ENCODE measurements around the gene RPTOR. TPM values are rescaled to one million over a fixed set of nuclear protein-coding genes. Genes with fewer than 3 reads are reported as not detected.
"Not testable (repeated sequence)": the region's sequence is repeated elsewhere in the genome, so short reads cannot be mapped to it uniquely, and the experiment has no call there.

Gene RPTOR
- total RNA-seq, 2 experiments from 2014 or later = 53.1 to 54.0 TPM

DNA sequence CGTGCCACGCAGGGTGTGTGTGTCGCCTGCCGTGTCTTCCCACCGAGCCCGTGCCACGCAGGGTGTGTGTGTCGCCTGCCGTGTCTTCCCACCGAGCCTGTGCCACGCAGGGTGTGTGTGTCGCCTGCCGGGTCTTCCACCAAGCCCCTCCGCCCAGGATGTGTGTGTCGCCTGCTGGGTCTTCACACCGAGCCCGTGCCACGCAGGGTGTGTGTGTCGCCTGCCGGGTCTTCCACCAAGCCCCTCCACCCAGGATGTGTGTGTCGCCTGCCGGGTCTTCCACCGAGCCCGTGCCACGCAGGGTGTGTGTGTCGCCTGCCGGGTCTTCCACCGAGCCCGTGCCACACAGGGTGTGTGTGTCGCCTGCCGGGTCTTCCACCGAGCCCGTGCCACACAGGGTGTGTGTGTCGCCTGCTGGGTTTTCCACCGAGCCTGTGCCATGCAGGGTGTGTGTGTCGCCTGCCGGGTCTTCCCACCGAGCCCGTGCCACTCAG is 331.9 kb downstream of the RPTOR start:
- ChIA-PET POLR2A (interaction anchor here (0.8 to 2.4 kb wide), 7 partner anchors 9 to 92 kb away, joined by 3 to 10 read pairs (median 6); no protein-coding TSS in a partner anchor), CTCF (interaction anchor here (0.6 to 1.5 kb wide), 2 partner anchors 11 to 15 kb away, joined by 3 to 6 read pairs; no protein-coding TSS in a partner anchor)
- DNase-seq; ATAC-seq; H3K27me3 Mint-ChIP-seq (ENCODE audit: low read depth); H3K9me3 Mint-ChIP-seq (ENCODE audit: insufficient read depth): not testable (repeated sequence)
- Mint-ChIP-seq H3K4me3 (peak overlapping the region; percentile 64), H3K36me3 (ENCODE audit: low read depth) (peaks cover 50% of the 10 kb centered on the region), H3K27ac (peak overlapping the region; percentile 98), H3K4me1 (ENCODE audit: low read depth) (peaks cover 74% of the 10 kb centered on the region)

DNA sequence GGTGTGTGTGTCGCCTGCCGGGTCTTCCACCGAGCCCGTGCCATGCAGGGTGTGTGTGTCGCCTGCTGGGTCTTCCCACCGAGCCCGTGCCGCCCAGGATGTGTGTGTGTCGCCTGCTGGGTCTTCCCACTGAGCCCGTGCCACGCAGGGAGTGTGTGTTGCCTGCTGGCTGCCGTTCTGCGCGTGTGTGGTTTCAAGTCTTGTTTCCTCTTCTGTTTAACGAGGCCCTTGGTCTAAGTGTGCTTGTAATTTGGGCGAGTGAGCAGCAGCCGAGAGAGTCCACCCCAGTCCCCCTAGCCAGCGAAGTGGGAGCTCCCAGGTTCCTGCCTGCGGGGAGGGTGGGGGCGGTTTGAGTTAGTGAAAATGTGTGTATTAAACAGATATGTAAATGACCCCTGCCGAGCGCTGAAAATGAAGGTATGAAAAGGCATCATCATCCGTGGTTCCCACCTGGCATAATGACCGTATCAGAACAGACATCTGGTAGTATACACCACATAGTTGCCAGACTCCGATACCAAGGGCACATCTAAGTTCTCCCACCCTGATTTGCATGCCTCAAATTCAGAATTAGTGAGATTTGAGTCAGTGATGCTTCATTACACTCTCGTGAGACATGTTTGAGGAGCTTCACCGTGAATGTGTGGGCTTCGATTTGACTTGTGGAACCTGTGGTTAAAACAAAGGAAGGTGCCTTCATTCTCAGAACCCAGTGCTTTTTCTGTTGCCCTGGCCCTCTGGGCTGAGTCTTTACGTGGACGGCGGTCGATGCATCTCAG is 332.5 kb downstream of the RPTOR start:
- Mint-ChIP-seq H3K36me3 (ENCODE audit: low read depth) (peaks cover 52% of the 10 kb centered on the region), H3K27me3 (ENCODE audit: low read depth) (no peaks in the 10 kb centered on the region), H3K4me1 (ENCODE audit: low read depth) (peaks cover 72% of the 10 kb centered on the region), H3K27ac (peak overlapping the region; percentile 98), H3K9me3 (ENCODE audit: insufficient read depth) (no peaks in the 10 kb centered on the region), H3K4me3 (peak overlapping the region; percentile 64)
- DNase-seq = peak; percentile 80
- peak; percentile 89 for ATAC-seq
- ChIA-PET CTCF (interaction anchor here (0.6 to 1.5 kb wide), 10 partner anchors 9 to 44 kb away, joined by 3 to 6 read pairs (median 4); no protein-coding TSS in a partner anchor), POLR2A (interaction anchor here (0.8 to 2.4 kb wide), 16 partner anchors 9 to 423 kb away, joined by 3 to 15 read pairs (median 3); partner anchors contain the start of gene NDUFAF8)

DNA sequence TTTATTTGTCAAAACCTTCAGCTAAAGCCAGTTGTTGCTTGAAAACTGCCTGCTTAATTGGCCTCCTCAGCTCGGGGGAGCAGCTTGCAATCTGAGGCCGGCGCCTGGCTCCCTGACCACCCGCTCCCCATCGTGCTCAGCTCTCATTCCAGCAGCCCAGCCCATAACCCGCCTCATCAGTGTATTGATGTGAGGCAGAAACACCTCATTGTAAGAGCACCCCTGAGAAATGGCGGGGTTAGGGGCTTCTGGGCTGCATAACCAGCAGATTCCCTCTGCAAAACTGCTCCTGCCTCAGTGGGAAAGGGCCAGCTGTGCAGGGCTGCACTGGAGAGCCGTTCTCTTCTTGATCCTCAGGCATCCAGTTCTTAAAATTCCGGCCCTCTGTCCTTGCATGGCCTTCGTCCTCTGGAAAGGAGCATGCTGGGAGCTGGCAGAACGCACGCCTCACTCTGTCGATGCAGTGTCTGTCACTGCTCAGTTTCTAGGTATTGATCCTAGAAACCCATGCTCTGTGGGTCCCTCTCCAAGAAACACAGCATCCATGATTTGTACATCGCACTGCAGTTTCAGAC is 333.2 kb downstream of the RPTOR start:
- H3K27ac Mint-ChIP-seq = peak overlapping the region; percentile 98
- ChIA-PET CTCF (interaction anchor here (0.8 to 1.5 kb wide), 9 partner anchors 9 to 45 kb away, joined by 3 to 6 read pairs (median 4); no protein-coding TSS in a partner anchor), POLR2A (interaction anchor here (0.8 to 2.4 kb wide), 15 partner anchors 10 to 423 kb away, joined by 3 to 15 read pairs (median 3); partner anchors contain the start of gene NDUFAF8)
- ATAC-seq (peak; percentile 42), DNase-seq (no peak)
- H3K4me3 Mint-ChIP-seq = peak overlapping the region; percentile 64
- peaks cover 73% of the 10 kb centered on the region for H3K4me1 Mint-ChIP-seq (ENCODE audit: low read depth)
- peaks cover 58% of the 10 kb centered on the region for H3K36me3 Mint-ChIP-seq (ENCODE audit: low read depth)
- H3K27me3 Mint-ChIP-seq (ENCODE audit: low read depth) = no peaks in the 10 kb centered on the region
- H3K9me3 Mint-ChIP-seq (ENCODE audit: insufficient read depth) = no peaks in the 10 kb centered on the region

DNA sequence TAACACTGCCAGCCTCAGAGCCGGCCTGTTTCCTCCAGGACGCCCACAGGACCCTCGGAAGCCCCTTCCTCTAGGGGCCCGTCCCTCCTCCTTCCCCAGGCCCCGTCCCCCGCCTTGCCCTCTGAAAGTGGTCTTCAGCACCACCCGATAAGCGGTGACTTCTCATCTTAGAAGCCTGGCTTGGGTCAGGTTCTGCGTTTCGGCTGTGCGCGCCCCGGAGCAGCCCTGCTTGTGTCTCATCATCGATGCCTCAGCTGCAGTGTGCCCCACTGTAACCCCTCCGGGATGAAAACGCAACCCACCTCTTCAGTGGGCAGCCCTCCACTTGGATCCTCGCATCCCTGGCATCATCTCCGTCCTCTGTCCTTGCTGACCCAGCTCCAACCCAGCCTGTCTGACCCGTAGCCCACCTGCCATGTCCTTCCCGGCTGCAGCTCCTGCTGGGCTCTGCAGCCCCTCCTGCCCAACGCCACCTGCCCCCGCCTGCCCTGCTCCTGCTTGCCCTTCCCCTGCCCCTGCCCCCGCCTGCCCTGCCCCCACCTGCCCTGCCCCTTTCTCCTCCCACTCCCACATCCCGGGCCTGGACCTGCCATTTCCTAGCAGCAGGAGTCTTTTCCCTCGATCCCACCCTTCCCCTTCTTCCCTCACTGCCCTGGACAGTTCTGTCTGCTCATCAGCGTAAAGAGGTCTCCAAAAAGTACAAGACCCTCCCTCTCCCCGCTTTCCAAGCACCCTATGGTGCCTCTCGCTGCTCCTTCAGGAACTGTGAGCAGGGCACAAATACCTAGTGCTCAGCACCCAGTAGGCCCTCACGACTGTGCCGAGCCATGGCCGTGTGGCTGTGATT is 334.5 kb downstream of the RPTOR start:
- Mint-ChIP-seq H3K27ac (peak overlapping the region; percentile 98), H3K4me3 (no peak overlapping the region), H3K9me3 (ENCODE audit: insufficient read depth) (no peaks in the 10 kb centered on the region), H3K27me3 (ENCODE audit: low read depth) (no peaks in the 10 kb centered on the region), H3K4me1 (ENCODE audit: low read depth) (peaks cover 60% of the 10 kb centered on the region), H3K36me3 (ENCODE audit: low read depth) (peaks cover 59% of the 10 kb centered on the region)
- no peak for ATAC-seq
- no peak for DNase-seq
- ChIA-PET POLR2A (interaction anchor here (1.3 to 2.4 kb wide), 2 partner anchors 11 to 31 kb away, joined by 3 to 10 read pairs; no protein-coding TSS in a partner anchor), CTCF (interaction anchor here (1.2 kb wide), 1 partner anchor 12 kb away, joined by 4 read pairs; no protein-coding TSS in a partner anchor)

DNA sequence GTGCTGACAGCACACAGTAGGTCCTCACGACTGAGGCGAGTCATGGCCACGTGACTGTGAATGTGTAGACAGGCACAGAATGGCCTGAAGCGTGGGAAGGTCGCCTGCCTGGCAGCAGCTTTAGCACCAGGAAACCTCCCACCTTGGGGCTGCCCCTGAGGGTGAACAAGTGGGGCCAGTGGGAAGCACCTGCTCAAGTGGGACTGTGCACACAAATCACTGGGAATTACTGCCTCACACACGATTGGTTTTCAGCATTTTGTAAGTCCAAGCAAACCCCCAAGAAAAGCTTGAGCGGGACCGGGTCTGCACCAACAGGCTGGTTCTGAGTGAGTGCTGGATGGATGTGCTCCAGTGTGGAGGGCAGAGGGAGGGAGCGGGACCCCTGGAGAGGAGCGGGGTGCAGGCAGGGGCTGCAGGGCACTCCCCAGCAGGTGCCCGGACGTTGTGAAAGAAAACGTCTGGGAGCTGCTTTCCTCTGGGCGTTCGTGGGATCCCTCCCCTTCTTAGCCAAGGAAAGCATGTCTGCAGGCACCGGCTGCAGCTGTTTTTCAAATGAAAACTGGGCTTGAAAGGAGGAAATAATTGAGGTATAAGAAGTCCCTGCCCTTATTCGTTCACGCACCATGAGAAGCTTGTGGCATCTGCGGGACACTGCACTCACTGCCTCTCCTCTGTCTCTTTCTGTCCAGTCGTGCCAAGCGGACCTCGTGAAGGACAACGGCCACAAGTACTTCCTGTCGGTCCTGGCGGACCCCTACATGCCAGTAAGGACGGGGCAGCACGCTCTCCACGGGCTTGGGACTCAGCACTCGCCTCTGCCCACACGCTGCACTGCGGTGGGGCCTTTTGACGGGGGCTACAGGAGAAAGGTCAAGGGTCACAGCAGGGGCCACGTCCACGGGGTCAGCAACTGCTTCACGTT is 335.3 kb downstream of the RPTOR start:
- Mint-ChIP-seq H3K36me3 (ENCODE audit: low read depth) (peaks cover 59% of the 10 kb centered on the region), H3K4me1 (ENCODE audit: low read depth) (peaks cover 52% of the 10 kb centered on the region), H3K9me3 (ENCODE audit: insufficient read depth) (no peaks in the 10 kb centered on the region), H3K27me3 (ENCODE audit: low read depth) (no peaks in the 10 kb centered on the region), H3K27ac (peak overlapping the region; percentile 85), H3K4me3 (no peak overlapping the region)
- DNase-seq = no peak
- ATAC-seq = no peak
- POLR2A ChIA-PET = interaction anchor here (1.0 kb wide), 1 partner anchor 12 kb away, joined by 3 read pairs; no protein-coding TSS in a partner anchor
- CTCF ChIA-PET = interaction anchor here (0.9 to 1.2 kb wide), 2 partner anchors 8 to 11 kb away, joined by 3 to 4 read pairs; no protein-coding TSS in a partner anchor

DNA sequence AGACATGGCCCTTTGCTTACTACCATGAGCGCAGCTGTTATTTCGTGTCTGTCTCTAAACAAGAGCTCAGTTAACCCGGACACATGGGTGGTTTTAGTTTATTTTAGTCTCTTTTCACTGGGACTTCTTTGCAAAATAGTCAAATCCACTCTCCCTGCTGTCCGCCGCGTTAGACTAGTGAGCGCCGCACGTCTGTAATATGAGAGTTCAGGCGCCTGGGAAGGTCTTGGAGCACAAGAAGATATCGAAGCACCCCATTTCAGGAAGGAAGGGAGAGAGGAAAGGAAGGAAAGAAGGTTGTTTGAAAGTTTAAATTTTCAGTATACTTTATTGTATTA is 336.0 kb downstream of the RPTOR start:
- ATAC-seq (no peak), DNase-seq (no peak)
- H3K36me3 Mint-ChIP-seq (ENCODE audit: low read depth) = peaks cover 58% of the 10 kb centered on the region
- ChIA-PET CTCF (interaction anchor here (0.9 to 1.2 kb wide), 2 partner anchors 9 to 11 kb away, joined by 3 to 4 read pairs; no protein-coding TSS in a partner anchor), POLR2A (interaction anchor here (1.0 kb wide), 1 partner anchor 11 kb away, joined by 3 read pairs; no protein-coding TSS in a partner anchor)
- no peaks in the 10 kb centered on the region for H3K9me3 Mint-ChIP-seq (ENCODE audit: insufficient read depth)
- no peaks in the 10 kb centered on the region for H3K27me3 Mint-ChIP-seq (ENCODE audit: low read depth)
- peak overlapping the region; percentile 37 for H3K27ac Mint-ChIP-seq
- no peak overlapping the region for H3K4me3 Mint-ChIP-seq
- H3K4me1 Mint-ChIP-seq (ENCODE audit: low read depth) = peaks cover 46% of the 10 kb centered on the region

DNA sequence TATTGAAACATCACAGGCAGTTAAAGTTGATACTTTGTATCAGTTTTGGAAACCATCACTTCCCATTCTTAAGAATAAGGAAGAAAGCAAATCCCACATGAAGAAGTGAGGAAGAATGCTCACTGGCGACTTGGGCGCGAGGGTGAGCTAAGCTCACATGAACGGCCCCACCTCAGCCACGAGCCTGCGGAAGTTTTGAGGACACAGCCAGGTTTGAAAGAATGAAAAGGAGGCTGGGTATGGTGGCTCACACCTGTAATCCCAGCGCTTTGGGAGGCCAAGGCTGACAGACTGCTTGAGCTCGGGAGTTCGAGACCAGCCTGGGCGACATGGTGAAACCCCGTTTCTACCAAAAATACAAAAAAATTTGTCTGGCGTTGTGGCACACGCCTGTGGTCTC is 336.7 kb downstream of the RPTOR start:
- DNase-seq (no peak), ATAC-seq (no peak)
- H3K9me3 Mint-ChIP-seq (ENCODE audit: insufficient read depth) = no peaks in the 10 kb centered on the region
- ChIA-PET POLR2A (no interaction called here), CTCF (no interaction called here)
- H3K4me3 Mint-ChIP-seq = no peak overlapping the region
- H3K27me3 Mint-ChIP-seq (ENCODE audit: low read depth) = no peaks in the 10 kb centered on the region
- H3K4me1 Mint-ChIP-seq (ENCODE audit: low read depth) = peaks cover 47% of the 10 kb centered on the region
- H3K36me3 Mint-ChIP-seq (ENCODE audit: low read depth) = peaks cover 65% of the 10 kb centered on the region
- peak overlapping the region; percentile 60 for H3K27ac Mint-ChIP-seq

DNA sequence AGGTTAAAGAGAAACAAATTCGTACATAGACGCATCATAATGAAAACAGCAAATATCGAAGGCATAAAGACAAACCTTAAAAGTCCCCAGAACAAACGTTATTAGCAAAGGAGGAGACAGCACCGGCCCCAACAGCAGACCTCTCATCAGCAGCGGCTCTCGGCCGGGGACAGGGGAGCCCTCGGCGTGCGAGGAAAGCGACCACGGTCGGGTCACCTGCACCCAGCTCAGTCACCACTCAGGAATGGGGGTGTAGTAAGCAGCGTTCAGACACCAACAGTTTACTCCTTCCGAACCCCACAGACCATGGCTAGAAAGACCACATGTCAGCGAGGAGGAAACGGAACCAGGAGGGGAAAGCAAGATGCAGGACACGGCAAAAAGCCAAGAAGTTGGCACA is 337.7 kb downstream of the RPTOR start:
- DNase-seq = no peak
- H3K9me3 Mint-ChIP-seq (ENCODE audit: insufficient read depth) = no peaks in the 10 kb centered on the region
- no peak overlapping the region for H3K4me3 Mint-ChIP-seq
- CTCF ChIA-PET = no interaction called here
- H3K27me3 Mint-ChIP-seq (ENCODE audit: low read depth) = no peaks in the 10 kb centered on the region
- peaks cover 65% of the 10 kb centered on the region for H3K36me3 Mint-ChIP-seq (ENCODE audit: low read depth)
- H3K27ac Mint-ChIP-seq = no peak overlapping the region
- ATAC-seq = no peak
- POLR2A ChIA-PET = no interaction called here
- H3K4me1 Mint-ChIP-seq (ENCODE audit: low read depth) = peaks cover 43% of the 10 kb centered on the region

DNA sequence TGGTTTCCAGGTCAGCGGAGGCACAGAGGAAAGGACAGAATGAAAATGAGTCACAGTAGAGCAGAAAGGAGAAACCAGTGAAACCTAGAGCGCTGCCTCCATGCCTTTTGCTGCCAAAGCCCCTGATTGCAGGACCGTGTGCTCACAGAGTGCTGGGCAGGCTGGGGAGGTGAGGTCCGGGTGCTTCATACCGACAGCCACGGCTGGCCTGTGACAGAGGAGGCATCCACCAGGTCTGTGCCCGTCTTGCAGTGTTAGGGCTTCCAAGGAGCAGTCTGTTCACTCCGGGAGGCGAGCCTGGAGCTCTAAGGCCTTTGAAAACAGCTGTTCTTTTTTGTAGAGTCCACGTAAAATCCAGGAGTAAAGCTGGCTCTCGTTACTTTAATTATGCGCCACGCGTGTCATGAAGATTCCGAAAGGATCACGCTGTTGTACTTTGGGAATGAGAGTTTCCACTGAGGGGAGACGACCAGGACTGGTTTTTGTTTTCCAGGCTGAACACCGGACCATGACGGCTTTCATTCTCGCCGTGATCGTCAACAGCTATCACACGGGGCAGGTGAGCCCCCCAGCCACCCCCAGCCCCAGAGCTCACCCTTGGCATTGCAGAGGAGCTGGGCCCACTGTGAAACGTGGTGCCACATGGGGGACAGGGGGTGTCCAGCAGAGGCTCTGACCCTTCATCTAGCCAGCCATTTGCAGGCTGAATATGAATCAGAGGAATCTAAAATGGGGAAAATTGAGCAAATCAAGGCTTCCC is 338.5 kb downstream of the RPTOR start:
- no peak for DNase-seq
- H3K4me1 Mint-ChIP-seq (ENCODE audit: low read depth) = peaks cover 35% of the 10 kb centered on the region
- POLR2A ChIA-PET = interaction anchor here (0.8 to 1.0 kb wide), 2 partner anchors 9 to 22 kb away, joined by 3 read pairs; no protein-coding TSS in a partner anchor
- no peaks in the 10 kb centered on the region for H3K27me3 Mint-ChIP-seq (ENCODE audit: low read depth)
- no peak for ATAC-seq
- no peak overlapping the region for H3K4me3 Mint-ChIP-seq
- peaks cover 62% of the 10 kb centered on the region for H3K36me3 Mint-ChIP-seq (ENCODE audit: low read depth)
- CTCF ChIA-PET = interaction anchor here (1.3 kb wide), 1 partner anchor 10 kb away, joined by 3 read pairs; no protein-coding TSS in a partner anchor
- peak overlapping the region; percentile 12 for H3K27ac Mint-ChIP-seq
- no peaks in the 10 kb centered on the region for H3K9me3 Mint-ChIP-seq (ENCODE audit: insufficient read depth)

All from activated CD8-positive, alpha-beta T cell treated with anti-CD3 and anti-CD28 coated beads, Interleukin-2, amount 10 ng/mL, durations not matched to agents 7 days and 5 days (primary cell).